ENCODE data around the gene VAMP8. TPM values are rescaled to one million over a fixed set of nuclear protein-coding genes. Genes with fewer than 3 reads are reported as not detected.

The VAMP8 gene
- total RNA-seq, 1 experiment from 2014 or later, result 52.0 TPM

DNA sequence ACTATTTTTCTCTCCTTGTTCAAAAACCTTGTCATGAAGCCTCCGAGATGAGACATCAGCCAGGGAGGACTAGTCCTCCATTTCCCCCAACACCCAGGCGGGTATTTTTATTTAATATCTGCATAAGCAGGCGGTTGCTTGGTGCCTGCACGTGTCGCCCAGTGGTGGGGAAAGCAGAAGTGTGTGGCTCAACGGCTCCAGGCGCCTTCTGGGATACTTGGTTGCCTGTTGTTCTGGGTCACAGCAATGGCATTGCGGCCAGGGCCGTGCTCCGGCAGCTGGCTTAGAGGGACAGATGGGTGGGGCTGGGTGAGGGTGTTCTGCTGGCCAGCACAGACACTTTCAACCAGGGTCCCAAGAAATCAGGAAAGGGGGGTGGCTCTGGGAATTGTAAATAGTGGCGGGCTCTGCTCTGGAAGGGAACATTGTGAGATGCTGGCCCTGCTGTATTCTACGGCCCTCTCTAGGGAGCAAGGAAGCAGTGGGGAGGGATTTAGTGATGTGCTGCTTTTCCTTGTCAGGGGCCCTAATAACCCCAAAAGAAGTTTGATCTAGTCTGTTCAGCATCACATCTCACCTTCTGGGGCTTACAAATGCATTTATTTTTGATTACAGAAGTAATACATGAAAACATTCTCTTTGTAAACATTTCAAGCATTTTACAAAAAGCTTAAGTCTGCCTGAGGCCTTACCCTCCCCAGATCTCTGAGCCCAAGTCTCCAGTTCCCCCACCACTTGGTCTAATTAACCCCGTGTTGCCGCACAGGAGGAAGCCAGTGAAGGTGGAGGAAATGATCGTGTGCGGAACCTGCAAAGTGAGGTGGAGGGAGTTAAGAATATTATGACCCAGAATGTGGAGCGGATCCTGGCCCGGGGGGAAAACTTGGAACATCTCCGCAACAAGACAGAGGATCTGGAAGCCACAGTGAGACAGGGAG is 1.1 kb downstream of the VAMP8 start:
- Mint-ChIP-seq H3K4me1 (peaks cover 33% of the 10 kb centered on the region), H3K9me3 (no peaks in the 10 kb centered on the region), H3K27ac (peak overlapping the region; percentile 64), H3K27me3 (ENCODE audit: low read depth) (peaks cover 15% of the 10 kb centered on the region), H3K4me3 (peak overlapping the region; percentile 79), H3K36me3 (0 out of 2 replicates have a peak, but pooled peaks cover 3% of the 10 kb centered on the region)
- no peak for TF ChIP-seq ZNF396 (CRISPR knock-in tag; IDR thresholded peaks at IDR 0.05; ENCODE audit: borderline replicate concordance)
- TF ChIP-seq, protein P1, sequence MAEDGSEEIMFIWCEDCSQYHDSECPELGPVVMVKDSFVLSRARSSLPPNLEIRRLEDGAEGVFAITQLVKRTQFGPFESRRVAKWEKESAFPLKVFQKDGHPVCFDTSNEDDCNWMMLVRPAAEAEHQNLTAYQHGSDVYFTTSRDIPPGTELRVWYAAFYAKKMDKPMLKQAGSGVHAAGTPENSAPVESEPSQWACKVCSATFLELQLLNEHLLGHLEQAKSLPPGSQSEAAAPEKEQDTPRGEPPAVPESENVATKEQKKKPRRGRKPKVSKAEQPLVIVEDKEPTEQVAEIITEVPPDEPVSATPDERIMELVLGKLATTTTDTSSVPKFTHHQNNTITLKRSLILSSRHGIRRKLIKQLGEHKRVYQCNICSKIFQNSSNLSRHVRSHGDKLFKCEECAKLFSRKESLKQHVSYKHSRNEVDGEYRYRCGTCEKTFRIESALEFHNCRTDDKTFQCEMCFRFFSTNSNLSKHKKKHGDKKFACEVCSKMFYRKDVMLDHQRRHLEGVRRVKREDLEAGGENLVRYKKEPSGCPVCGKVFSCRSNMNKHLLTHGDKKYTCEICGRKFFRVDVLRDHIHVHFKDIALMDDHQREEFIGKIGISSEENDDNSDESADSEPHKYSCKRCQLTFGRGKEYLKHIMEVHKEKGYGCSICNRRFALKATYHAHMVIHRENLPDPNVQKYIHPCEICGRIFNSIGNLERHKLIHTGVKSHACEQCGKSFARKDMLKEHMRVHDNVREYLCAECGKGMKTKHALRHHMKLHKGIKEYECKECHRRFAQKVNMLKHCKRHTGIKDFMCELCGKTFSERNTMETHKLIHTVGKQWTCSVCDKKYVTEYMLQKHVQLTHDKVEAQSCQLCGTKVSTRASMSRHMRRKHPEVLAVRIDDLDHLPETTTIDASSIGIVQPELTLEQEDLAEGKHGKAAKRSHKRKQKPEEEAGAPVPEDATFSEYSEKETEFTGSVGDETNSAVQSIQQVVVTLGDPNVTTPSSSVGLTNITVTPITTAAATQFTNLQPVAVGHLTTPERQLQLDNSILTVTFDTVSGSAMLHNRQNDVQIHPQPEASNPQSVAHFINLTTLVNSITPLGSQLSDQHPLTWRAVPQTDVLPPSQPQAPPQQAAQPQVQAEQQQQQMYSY (CRISPR knock-in tag; IDR thresholded peaks at IDR 0.05), result peak; percentile 74
- ATAC-seq (0 out of 2 replicates have a peak, but pooled peaks have one; percentile 5), DNase-seq (ENCODE audit: low spot score) (no peak)
- CTCF ChIA-PET, result interaction anchor here (1.0 to 2.1 kb wide), 5 partner anchors 17 to 150 kb away, joined by 3 to 12 read pairs (median 7); partner anchors contain the start of gene RNF181
- POLR2A ChIA-PET, result interaction anchor here (0.6 to 1.9 kb wide), 5 partner anchors 17 to 224 kb away, joined by 3 to 7 read pairs (median 4); partner anchors contain the start of genes C2orf68, ELMOD3, GGCX and MAT2A

DNA sequence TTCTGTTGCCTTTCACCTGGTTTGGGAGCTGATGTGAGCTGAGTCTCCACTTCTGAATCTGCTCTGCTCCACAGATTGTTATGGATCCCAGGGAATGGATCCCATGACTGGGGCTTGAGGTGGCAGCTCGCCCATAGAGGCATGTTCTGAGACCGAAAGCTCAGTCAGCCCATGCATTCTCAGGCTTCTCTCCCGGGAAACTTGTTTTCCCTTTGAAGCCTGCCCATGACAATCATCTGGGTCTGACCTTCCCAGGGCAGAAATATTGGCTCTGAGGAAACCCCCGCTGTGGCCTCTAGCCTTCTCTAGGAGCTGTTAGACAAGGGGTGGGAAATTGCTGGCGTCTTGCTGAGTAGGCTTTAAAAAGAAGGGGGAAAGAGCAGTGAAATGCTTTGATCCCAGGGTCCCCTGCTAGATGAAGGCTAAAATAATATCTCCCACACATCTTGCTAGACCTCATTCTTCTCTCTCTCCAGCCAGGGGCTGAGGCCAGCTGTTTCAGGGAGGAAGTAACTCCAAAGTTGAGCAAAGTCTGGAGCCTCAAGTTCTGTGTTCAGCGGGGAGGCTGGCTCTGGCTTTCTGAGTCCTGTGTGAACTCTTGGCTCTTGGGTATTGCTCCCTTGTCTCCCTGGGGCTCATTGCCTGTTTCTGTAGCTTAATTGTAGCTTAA is 2.0 kb downstream of the VAMP8 start:
- ATAC-seq, result no peak
- ChIA-PET POLR2A (interaction anchor here (0.6 to 1.3 kb wide), 2 partner anchors 18 to 225 kb away, joined by 4 read pairs; partner anchors contain the start of genes ELMOD3, GGCX and RETSAT), CTCF (interaction anchor here (0.7 to 1.3 kb wide), 3 partner anchors 18 to 33 kb away, joined by 3 to 5 read pairs (median 4); partner anchors contain the start of gene GGCX)
- Mint-ChIP-seq H3K4me3 (peak overlapping the region; percentile 79), H3K27me3 (ENCODE audit: low read depth) (peaks cover 21% of the 10 kb centered on the region), H3K4me1 (peaks cover 33% of the 10 kb centered on the region), H3K36me3 (0 out of 2 replicates have a peak, but pooled peaks cover 3% of the 10 kb centered on the region), H3K27ac (peak overlapping the region; percentile 64), H3K9me3 (no peaks in the 10 kb centered on the region)
- DNase-seq (ENCODE audit: low spot score), result no peak
- TF ChIP-seq, protein P1 (CRISPR knock-in tag; IDR thresholded peaks at IDR 0.05), result peak; percentile 9; the same call in 1 of the 2 replicates
- TF ChIP-seq PRRX2 (CRISPR knock-in tag; IDR thresholded peaks at IDR 0.05), result no peak

DNA sequence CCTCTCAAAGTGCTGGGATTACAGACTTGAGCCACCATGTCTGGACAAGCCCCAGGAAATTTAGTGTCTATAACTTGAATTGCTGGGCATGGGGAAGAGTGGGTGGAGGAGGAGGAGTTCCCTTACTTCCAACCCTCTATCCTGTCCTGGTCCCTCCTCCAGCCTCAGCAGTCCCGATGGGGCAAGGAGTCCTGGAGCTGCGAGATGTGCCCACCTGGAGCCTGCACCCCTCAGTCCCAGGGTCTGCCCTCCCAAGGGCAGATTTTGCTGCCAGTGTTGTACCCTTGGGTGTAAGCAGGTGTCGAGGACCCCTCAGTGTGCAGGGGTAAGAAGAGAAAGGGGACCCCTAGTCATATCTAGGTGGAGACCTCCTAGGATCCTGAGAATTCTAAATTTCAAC is 2.8 kb downstream of the VAMP8 start:
- no peaks in the 10 kb centered on the region for H3K9me3 Mint-ChIP-seq
- peaks cover 40% of the 10 kb centered on the region for H3K4me1 Mint-ChIP-seq
- no peak overlapping the region for H3K27ac Mint-ChIP-seq
- H3K36me3 Mint-ChIP-seq, result 0 out of 2 replicates have a peak, but pooled peaks cover 3% of the 10 kb centered on the region
- no peak for DNase-seq (ENCODE audit: low spot score)
- POLR2A ChIA-PET, result no interaction called here
- CTCF ChIA-PET, result interaction anchor here (1.3 kb wide), 1 partner anchor 19 kb away, joined by 4 read pairs; the partner anchor contains the start of gene GGCX
- no peak for ATAC-seq
- TF ChIP-seq FOXP1 (CRISPR knock-in tag; IDR thresholded peaks at IDR 0.05; ENCODE audit: borderline replicate concordance) (no peak), JUN (CRISPR knock-in tag; IDR thresholded peaks at IDR 0.05) (no peak), FOXK1 (CRISPR knock-in tag; IDR thresholded peaks at IDR 0.05) (no peak)
- TF ChIP-seq, protein P2, sequence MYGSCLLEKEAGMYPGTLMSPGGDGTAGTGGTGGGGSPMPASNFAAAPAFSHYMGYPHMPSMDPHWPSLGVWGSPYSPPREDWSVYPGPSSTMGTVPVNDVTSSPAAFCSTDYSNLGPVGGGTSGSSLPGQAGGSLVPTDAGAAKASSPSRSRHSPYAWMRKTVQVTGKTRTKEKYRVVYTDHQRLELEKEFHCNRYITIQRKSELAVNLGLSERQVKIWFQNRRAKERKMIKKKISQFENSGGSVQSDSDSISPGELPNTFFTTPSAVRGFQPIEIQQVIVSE (CRISPR knock-in tag; IDR thresholded peaks at IDR 0.05; ENCODE audit: borderline replicate concordance), result no peak
- TF ChIP-seq, protein P3, sequence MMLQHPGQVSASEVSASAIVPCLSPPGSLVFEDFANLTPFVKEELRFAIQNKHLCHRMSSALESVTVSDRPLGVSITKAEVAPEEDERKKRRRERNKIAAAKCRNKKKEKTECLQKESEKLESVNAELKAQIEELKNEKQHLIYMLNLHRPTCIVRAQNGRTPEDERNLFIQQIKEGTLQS (CRISPR knock-in tag; conservative IDR thresholded peaks at IDR 0.05), result no peak
- TF ChIP-seq, protein P4, sequence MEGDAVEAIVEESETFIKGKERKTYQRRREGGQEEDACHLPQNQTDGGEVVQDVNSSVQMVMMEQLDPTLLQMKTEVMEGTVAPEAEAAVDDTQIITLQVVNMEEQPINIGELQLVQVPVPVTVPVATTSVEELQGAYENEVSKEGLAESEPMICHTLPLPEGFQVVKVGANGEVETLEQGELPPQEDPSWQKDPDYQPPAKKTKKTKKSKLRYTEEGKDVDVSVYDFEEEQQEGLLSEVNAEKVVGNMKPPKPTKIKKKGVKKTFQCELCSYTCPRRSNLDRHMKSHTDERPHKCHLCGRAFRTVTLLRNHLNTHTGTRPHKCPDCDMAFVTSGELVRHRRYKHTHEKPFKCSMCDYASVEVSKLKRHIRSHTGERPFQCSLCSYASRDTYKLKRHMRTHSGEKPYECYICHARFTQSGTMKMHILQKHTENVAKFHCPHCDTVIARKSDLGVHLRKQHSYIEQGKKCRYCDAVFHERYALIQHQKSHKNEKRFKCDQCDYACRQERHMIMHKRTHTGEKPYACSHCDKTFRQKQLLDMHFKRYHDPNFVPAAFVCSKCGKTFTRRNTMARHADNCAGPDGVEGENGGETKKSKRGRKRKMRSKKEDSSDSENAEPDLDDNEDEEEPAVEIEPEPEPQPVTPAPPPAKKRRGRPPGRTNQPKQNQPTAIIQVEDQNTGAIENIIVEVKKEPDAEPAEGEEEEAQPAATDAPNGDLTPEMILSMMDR (IDR thresholded peaks at IDR 0.05), result no peak
- TF ChIP-seq, protein P5, sequence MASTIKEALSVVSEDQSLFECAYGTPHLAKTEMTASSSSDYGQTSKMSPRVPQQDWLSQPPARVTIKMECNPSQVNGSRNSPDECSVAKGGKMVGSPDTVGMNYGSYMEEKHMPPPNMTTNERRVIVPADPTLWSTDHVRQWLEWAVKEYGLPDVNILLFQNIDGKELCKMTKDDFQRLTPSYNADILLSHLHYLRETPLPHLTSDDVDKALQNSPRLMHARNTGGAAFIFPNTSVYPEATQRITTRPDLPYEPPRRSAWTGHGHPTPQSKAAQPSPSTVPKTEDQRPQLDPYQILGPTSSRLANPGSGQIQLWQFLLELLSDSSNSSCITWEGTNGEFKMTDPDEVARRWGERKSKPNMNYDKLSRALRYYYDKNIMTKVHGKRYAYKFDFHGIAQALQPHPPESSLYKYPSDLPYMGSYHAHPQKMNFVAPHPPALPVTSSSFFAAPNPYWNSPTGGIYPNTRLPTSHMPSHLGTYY (CRISPR knock-in tag; IDR thresholded peaks at IDR 0.05), result no peak
- no peak overlapping the region for H3K4me3 Mint-ChIP-seq
- peaks cover 25% of the 10 kb centered on the region for H3K27me3 Mint-ChIP-seq (ENCODE audit: low read depth)
